ENCODE measurements around the gene KLC3.
"Not testable (repeated sequence)": the region's sequence is repeated elsewhere in the genome, so short reads cannot be mapped to it uniquely, and the experiment has no call there.

KLC3 gene

DNA sequence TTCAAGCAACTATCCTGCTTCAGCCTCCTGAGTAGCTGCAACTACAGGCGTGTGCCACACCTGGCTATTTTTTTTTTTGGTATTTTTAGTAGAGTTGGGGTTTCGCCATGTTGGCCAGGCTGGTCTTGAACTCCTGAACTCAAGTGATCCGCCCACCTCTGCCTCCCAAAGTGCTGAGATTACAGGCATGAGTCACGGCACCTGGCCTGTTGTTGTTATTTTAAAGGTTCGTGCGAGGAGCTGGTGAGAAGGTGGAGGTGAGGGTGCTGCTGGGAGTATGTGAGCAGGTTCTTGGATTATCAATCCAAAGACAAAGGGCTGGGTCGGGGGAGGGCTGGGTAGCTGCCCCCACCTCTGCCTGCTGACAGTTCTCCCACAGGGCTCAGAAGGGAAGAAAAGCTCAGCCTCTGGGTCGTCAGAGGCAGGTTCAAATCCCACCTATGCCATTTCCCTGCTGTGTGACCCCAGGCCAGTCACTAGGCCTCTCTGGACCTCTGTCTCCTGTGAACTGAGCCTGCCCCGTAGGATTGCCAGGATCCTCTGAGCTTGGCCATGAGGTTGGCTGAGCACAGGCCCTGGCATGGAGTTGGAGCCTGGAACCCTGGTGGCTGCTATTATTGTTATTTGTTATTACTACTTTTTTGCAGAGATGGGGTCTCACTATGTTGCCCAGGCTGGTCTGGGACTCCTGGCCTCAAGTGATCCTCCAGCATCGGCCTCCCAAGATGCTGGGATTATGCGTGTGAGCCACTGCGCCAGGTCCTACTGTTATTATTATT is 19.4 kb upstream of the KLC3 start:
- DNase-seq, result no peak

DNA sequence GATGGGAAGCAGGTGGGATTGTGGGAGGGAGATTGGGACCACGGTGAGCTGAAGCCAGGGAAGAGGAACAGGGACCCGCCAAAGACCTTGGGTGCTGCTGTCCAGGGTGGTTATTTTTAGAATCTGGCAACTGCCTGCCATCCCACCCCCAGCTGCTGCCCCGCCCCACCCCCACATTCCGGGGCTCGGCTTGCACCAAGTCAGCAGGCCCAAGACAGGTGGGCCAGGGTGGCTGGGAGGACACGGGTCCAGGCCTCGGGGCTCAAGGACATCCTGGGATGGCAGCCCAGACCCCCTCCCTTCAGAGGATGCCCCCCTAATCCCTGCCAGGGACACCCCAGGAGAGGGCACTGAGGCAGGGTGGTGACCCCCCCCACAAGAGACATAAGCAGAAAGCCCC is 18.7 kb upstream of the KLC3 start:
- DNase-seq, result no peak

DNA sequence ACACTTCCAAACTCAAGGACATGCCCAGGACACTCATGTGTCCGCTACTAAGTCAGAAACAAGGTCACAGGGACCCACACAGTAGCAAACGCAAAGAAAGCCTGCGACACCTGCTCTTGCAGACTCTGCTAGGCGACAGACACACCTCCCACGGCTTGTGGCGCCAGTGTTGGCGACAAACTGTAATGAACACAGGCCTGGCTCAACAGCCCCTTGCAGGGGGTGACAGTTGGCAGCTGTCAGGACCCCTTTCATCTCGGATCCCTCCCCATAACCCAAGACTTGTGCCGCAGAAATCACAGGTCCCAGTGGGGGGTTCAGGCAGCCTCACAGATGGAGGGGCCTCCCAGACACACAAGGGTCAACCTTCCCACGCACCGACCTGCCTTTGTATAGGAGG is 18.2 kb upstream of the KLC3 start:
- no peak for DNase-seq

DNA sequence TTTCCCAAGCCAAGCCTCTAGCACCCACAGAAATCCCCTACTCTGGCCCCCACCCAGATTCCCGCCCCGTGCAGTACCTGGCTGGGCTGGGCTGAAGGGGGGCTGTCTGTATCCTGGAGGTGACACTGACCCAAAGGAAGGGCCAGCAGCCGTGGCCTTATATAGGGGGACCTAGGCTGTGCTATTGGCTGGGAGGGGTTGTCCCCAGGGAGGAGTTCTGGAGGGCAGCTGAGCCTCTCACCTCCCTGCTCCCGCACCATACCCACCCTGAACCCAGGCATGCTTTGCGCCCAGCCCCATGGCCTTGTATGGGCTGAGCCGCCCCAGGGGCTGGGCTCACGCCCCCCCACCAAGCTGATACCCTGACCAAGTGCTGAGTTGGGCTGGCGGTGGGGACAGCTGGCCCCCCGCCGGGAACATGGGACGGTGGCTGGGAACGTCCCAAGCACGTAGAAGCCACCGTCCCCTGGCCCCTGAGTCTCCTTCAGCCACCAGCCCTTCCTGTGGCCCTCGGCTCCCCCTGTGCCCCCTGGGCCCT is 17.7 kb upstream of the KLC3 start, which contains the start of gene CKM:
CKM (minus strand) TSS at position 132 of the 538 bp plus-strand sequence. CDS start 3,162 bp downstream, outside the sequence.
- no peak for DNase-seq

DNA sequence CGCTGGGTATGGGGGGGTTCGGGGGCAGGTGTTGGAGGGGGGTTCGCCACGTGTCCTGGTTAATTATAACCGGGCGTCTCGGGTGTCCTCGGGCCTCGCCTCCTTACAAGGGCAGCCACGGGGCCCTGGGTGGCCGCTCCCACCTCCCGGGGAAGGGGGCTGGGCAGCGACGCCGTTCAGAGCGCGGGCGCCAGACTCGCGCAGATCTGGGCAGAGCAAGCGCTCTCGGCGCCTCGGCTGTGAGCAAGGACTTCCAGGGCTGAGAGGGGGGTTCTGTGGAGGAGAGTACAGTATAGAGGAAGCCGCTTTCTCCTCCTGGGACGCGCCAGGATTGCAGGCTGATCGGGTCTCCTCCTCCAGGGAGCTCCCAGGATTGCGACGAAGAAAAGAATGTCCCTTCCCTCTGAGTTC is 16.9 kb upstream of the KLC3 start:
- no peak for DNase-seq

DNA sequence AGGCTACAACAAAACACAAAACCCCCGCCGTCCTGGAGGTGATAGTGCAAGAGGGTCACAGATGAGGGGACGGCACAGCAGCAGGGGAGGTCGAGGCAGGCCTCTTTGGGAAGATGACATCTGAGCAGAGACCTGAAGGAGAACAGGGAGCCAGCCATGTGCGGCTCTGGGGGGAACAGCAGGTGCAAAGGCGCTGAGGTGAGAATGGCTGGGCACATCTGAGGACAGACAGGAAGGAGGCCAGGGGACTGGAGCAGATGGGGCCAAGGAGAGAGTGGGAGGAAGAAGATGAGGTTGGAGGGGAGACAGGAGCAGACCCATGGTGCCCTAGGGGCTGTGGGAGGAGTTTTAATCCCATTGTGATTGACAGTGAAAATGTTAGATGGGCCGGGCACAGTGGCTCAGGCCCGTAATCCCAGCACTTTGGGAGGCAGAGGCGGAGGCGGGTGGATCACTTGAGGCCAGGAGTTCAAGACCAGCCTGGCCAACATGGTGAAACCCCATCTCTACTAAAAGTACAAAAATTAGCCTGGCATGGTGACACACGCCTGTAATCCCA is 16.1 kb upstream of the KLC3 start:
- no peak for DNase-seq

DNA sequence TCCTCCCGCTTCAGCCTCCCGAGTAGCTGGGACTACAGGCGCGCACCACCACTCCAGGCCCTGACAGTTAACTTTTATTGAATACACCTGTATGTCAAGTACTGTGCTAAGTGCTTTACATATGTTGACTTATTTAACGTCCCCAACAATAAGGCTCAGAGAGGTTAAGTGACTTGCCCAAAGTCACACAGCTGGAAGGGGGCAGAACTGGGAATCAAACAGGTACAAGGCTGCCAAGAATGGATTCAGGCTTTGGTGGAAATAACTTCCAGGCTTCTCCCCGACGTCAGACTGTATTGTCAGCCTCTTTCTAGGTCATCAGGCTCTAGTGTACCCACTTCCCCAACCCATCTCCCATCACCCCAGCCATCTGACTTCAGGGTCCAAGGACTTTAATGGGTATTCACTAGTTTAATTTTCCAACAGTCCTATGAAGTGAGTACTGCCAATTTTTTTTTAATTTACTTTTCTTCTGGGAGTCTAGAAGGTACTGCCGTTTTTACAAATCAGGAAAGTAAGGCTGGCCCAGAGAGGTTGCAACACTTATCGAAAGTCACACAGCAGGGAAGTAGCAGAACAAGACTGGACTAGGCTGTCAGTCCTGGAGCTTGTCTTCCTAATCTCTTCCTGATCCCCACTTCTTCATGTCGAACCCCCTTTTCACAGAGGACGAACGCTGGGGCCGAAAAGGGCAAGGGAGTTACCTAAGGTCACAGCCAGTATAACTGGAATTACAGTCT is 13.0 kb upstream of the KLC3 start:
- no peak for DNase-seq

DNA sequence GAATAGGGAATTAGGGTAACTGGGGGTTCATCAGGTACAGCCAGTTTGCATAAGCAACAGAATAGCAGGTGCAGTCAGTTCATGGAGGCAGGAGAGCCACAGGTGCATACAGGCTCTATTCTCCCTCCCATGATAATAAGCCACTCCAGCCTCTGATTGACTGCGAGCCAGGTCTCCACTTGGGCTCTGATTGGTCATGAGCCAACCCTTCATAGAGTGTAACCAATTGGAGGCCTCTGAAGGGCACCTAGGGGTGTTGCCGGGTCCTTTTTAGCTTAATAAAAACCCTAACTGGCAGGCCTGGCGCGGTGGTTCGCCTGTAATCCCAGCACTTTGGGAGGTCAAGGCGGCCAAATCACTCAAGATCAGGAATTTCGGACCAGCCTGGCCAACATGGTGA is 9.1 kb upstream of the KLC3 start:
- no peak for DNase-seq

DNA sequence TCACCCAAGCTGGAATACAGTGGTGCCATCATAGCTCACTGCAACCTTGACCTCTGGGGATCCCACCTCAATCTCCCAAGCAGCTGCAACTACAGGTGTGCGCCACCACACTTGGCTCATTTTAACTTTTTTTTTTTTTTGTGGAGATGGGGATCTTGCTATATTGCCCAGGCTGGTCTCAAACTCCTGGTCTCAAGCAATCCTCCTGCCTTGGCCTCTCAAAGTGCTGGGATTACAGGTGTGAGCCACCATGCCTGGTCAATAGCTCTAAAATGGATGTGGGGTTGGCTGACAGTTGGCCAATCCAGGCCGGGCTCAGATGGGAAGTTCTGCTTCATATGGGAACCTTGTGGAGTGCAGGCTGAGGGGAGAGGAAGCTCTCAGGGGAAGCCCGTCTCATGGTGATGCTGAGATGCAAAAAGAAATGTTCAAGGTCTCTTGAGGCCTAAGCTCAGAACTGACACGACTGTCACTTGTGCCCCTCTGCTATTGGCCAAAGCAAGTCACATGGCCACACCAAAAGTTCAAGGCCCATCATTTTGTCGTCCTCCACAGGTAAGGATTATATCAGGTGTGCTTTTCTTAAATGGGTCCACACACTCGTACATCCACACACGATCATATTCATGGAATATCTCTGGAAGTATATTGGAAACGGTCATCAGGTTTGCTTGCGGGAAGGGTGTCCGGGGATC is 6.8 kb upstream of the KLC3 start:
- DNase-seq, result no peak

DNA sequence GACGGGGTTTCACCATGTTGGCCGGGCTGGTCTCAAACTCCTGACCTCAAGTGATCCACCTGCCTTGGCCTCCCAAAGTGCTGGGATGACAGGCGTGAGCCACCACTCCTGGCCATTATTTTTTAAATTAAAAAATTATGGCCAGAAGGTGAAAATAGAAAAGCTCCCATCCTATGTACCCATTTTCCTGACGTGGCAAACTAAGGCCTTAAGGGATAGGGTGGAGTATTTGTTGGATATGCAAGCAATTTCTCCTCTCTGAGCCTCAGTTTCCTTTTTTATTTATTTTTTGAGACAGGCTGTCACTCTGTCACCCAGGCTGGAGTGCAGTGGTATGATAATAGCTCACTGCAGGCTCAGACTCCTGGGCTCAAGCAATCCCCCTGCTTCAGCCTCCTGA is 5.7 kb upstream of the KLC3 start:
- not testable (repeated sequence) for DNase-seq

DNA sequence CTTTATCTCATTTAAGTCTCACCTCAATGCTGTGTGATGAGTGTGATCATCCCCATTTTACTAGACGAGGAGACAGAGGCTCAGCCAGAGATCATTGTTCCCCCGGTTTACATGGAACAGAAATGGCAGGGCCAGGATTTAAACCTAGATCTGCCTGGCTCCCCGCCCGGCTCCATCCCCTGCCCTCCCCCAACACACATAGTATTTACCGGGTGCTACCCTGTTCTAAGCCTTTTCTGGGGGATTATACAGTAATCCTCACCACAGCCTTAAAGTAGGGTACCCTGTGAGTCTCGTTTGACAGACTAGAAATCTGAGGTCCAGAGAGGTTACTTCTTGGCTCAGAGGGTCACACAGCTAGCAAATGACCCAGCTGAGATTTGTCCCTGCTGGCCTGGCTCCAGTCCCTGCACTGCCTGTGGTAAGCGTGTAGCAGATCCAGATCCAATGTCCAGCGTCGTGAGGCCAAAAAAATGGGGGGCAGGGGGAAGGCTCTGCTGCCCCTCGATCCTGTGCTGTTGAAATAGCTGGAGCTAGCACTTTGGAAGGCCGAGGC is 3.8 kb upstream of the KLC3 start:
- DNase-seq, result no peak

DNA sequence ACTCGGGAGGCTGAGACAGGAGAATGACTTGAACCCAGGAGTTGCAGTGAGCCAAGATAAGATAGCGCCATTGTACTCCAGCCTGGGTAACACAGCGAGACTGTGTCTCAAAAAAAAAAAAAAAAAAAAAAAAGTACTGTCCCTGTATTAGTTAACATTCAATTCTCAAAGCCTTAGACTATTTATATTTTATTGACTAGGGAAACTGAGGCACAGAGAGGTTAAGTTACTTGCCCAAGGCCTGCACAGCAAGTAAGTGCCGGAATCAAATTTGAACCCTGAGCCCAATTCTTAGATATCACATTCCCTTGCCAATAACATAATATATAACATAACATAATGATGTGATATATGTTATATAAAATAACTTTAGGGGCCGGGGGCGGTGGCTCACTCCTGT is 921 bp upstream of the KLC3 start:
- no peak for DNase-seq

DNA sequence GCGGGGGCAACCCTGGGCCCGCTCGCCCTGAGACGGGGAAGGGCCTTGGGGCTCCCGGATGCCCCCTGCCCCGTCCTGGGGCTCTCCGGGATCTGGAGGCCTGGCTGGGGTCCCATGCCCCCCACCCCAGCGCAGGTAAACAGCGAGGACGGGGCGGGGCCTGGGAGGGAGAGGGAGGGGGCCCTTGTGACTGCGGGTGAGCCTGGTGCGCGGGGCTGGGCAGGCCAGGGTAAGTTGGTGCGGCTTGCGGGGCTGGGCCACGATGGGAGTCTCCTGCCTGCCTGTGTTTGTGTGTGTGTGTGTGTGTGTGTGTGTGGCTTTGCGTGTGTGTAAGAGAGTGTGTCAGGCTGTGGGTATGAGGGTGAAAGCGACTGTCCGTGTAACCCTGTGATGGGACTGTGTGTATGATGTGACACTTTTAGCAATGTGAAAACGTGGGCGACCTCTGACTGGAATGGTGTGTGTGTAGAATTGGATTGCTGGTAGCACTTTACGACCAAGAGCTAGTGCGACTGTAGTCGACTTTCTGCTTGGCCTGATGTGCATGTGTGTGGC is 426 bp downstream of the KLC3 start:
- no peak for DNase-seq

DNA sequence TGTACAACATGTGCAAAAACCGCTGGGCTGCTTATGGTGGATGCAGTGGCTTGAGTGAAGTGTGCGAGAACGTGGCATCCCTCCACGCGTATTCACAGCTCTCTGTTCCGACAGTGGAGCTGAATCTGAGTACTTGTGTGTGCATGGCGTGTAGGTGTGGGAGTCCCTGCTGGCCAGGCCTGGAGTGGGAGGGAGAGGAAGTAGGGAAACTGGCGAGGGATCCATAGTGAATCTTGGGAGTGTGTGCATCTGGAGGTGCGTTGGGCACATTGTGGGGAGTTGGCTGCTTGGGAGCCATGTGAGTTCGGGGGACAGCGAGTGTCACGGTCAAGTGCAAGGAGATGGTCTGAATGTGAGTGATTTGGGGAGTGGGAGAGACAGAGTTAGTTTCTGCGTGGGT is 2.4 kb downstream of the KLC3 start:
- no peak for DNase-seq

DNA sequence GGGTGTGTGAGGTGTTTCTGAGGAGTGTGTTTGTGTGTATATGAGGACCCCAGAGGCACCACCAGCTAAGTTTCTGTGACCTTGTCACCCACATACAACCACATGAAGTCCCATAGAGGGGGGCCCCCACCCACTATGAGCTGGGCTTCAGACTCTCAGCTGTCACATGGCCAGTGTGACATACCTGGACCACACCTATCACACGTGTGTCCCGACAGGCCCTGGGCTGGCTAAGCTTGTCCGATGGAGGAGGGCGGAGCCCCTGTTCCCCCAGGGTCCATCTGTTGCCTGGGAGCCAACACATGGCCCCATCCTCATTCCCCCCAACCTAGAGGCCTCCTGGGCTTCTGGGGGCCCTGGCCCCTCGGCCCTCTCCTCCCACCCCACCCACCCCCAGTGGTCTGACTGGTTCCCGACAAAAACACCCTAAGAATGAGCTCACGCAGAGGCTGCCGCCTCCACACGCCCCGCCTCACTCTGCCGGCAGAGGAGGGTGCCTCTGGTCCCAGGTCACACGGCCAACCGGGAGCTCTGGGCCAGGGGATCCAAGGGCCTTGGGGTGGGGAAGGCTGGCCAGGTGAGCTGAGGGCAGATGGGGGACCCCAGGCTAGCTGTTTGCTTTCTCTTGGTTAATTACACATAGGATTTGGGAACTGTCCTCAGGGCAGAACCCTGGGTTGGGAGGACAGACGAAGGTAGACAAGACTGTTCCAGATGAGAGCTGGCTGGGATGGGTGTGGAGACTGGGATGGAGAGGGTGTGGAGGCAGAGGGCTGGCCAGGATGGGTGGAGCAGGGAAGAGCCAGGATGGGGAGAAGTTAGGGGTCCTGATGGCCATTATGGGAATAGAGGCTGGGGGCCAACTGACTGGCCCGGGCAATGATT is 4.3 kb downstream of the KLC3 start:
- no peak for DNase-seq

DNA sequence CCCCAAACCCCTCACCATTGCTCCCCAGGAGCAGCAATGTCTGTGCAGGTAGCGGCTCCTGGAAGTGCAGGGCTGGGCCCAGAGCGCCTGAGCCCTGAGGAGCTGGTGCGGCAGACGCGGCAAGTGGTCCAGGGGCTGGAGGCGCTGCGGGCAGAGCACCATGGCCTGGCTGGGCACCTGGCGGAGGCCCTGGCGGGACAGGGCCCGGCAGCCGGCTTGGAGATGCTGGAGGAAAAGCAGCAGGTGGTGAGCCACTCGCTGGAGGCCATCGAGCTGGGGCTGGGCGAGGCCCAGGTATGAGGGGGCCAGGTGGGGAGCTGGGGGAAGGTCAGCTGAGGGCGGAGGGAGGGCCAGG is 4.9 kb downstream of the KLC3 start:
- DNase-seq, result no peak

DNA sequence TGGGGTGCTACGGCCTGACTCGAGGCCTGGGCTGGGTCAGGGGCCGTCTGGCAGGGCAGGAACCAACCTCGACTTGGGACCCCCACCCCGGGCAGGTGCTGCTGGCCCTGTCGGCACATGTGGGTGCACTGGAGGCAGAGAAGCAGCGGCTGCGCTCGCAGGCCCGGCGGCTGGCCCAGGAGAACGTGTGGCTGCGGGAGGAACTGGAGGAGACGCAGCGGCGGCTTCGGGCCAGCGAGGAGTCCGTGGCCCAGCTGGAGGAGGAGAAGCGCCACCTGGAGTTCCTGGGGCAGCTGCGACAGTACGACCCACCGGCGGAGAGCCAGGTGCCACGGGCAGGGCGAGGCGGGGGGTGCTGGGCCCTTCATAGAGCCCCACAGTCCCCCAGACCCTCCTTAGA is 5.9 kb downstream of the KLC3 start:
- no peak for DNase-seq

DNA sequence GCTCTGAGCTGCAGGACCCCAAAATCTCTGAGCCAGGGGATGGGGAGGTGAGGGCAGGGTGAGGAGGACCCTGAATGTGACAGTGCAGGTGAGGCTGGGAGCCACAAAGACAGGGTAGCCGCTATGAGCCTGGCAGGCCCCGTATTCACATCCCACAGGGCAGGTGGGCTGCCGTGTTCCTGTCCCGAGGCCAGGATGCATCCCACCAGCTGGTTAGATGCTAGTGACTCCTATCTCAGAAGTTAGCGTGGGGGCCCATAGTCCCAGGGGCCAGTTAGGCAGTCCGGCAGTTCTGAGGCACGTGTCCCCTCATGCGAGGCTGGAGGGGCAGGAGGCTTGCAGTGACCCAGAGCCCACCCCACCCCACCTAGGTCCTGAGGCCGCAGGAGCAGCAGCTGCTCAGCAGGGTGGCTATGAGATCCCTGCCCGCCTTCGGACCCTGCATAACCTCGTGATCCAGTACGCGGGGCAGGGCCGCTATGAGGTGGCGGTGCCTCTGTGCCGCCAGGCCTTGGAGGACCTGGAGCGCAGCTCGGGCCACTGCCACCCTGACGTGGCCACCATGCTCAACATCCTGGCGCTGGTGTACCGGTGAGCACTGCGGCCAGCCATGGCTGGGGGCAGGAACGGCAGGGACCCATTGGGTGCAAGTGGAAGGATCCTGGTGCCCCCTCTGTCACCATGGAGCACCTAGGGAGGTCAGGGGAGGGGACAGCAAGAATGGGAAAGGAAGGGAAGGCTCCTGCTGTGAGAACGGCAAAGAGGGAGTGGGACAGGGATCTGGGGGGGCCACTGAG is 7.2 kb downstream of the KLC3 start:
- no peak for DNase-seq

DNA sequence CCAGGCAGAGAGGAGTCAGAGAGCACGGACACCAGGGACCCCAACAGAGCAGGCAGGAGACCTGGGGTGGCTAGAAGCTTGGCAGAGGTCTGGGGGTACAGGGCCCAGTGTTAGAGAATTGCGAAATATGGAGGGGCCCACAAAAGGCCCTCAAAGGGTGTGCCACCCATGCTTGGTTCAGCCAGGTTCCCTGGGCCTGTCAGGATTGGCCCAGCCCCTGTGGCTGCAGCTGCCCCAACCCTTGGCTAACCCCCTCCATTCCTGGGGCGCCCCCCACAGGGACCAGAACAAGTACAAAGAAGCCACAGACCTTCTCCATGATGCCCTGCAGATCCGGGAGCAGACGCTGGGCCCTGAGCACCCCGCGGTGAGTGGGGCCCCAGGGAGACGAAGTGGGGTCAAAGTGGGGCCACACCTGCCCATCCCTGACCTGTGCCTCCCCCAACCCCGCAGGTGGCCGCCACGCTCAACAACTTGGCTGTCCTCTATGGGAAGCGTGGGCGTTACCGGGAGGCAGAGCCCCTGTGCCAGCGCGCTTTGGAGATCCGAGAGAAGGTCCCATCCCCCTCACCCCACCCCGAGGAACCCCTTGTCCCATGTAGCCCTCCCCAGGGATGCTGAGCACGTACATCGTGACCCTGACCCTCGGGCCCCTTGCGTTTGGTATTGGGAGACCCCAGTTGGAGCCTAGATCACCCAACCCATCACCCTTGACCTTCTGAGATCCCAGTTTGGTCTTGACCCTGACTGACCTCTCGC is 8.0 kb downstream of the KLC3 start:
- no peak for DNase-seq

DNA sequence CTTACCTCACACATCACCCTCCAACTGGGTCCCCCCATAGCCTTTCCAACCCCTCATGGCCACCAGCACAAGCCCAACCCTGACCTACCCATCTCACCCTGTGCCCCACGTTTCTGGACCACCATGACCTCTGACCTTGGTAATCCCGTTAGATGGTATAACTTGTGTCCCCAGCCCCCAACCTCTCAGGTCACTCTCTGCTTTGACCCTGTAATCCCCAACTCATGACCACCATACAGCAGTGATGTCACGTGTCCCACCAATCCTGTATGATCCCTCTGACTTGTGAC is 8.5 kb downstream of the KLC3 start:
- no peak for DNase-seq

Data from activated CD8-positive, alpha-beta memory T cell treated with anti-CD3 and anti-CD28 coated beads for 24 hours (primary cell).